GM12865 (cell line): ENCODE measurements around the gene CNTF.

Experiments used
- DNase-seq: peaks from one replicate; pipeline ENCODE4 v3.0.0; 2010; ENCODE audit warnings: low read depth
- H3K4me3 ChIP-seq: 2 replicates; pipeline ENCODE4 v1.5.1; 2011; ENCODE audit warnings: mild to moderate bottlenecking, low read depth, low read length, control low read depth
- TF ChIP-seq, protein P1 (sequence below): IDR thresholded peaks from 2 replicates; pipeline ENCODE4 v1.5.1; 2011; ENCODE audit warnings: low read length, control low read depth, low read depth, inconsistent platforms; ENCODE audit not compliant: insufficient read depth; ENCODE audit errors: missing control alignments

Gene CNTF

DNA sequence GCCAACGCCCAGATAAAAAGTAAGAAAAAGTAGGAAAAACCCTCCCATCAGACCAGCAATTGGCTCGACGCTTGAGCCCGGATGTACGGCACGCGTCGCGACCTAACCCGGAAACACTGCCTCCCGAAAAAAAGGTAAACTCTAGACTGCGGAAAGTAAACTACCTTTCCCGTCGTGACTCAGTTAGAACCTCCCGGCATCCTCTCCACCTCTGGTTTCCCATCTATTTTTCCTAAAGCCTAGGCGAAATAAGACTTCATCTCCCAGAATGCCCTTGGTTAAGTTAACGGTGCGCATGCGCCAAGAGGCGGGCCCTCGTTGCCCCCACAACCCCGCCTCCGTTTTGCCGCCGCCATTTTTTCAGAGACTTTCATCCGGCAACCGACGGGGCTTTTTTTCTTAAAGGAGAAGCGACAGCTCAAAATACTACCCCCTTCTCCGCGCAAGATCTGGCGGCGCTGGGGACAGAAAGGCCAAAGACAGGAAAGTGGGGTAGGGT lies 44.3 kb upstream of the CNTF start:
- DNase-seq = peak; percentile 98

DNA sequence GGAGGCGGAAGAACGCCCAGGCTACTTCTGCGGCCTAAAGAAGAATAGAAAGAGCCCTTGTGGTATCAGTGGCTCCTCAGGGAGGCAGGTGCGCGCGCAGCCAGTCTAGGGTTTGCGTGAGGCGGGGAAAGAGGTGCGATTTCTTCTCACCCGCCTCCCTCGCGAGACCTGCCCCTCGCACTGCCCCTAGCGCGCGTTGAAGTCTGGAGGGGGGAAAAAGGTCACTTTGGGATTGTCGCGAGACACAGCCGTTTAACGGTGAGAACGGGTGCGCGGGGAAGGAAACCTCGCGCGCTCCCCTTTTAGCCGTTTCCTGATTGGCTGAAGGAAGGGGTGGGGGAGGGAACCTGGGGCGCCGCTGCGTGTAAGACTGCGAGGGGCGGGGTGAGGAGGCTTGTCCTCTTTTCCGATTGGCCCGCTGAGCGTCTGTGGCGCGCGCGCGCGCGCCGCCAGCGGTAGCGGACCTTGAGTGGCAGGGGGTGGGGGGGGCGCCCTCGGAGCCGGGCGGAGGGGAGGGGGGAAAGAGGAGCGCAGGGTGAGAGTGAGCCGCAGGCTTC lies 43.8 kb upstream of the CNTF start, which contains the start of gene ZFP91:
Gene ZFP91, plus strand, starts transcription at position 429 of the 557 bp plus-strand sequence. CDS start 219 bp downstream, outside the sequence.
- TF ChIP-seq, protein P1, sequence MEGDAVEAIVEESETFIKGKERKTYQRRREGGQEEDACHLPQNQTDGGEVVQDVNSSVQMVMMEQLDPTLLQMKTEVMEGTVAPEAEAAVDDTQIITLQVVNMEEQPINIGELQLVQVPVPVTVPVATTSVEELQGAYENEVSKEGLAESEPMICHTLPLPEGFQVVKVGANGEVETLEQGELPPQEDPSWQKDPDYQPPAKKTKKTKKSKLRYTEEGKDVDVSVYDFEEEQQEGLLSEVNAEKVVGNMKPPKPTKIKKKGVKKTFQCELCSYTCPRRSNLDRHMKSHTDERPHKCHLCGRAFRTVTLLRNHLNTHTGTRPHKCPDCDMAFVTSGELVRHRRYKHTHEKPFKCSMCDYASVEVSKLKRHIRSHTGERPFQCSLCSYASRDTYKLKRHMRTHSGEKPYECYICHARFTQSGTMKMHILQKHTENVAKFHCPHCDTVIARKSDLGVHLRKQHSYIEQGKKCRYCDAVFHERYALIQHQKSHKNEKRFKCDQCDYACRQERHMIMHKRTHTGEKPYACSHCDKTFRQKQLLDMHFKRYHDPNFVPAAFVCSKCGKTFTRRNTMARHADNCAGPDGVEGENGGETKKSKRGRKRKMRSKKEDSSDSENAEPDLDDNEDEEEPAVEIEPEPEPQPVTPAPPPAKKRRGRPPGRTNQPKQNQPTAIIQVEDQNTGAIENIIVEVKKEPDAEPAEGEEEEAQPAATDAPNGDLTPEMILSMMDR = no peak
- DNase-seq = peak; percentile 99
- peak within 1 kb of the TSS; percentile 99 for H3K4me3 ChIP-seq

More for the DNA sequence above, 44.3 kb upstream of the CNTF start:
- TF ChIP-seq, protein P1 = no peak
- H3K4me3 ChIP-seq = peak overlapping the region; percentile 99

DNA sequence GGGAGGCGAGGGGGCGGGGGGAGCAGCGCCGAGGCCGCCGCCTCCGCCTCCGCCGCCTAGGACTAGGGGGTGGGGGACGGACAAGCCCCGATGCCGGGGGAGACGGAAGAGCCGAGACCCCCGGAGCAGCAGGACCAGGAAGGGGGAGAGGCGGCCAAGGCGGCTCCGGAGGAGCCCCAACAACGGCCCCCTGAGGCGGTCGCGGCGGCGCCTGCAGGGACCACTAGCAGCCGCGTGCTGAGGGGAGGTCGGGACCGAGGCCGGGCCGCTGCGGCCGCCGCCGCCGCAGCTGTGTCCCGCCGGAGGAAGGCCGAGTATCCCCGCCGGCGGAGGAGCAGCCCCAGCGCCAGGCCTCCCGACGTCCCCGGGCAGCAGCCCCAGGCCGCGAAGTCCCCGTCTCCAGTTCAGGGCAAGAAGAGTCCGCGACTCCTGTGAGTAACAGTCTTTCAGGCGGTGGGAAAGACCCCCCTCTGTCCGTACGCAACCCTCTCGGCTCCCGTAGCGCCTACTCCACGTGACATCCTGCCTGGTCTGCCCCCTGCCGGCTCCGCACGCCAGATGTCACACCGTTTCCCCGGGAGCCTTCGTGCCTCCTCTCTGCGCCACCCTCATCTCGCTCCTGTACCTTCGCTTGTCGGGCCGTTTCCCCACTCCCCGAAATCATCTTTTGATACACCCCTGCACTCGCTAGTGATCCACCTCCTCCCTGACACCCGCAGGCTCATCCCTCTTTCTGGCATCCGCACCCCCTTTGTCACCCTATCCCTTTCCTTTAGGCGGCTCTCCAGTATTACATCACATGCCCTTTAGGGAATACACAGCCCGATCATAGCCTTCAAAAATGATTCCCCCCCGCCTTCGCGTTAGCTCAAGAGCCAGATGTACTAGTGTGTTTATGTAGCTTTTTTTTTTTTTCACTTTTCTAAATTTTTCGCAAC lies 43.0 kb upstream of the CNTF start:
- peak overlapping the region; percentile 93 for H3K4me3 ChIP-seq
- peak; percentile 95 for DNase-seq
- TF ChIP-seq, protein P1 = peak; percentile 90

DNA sequence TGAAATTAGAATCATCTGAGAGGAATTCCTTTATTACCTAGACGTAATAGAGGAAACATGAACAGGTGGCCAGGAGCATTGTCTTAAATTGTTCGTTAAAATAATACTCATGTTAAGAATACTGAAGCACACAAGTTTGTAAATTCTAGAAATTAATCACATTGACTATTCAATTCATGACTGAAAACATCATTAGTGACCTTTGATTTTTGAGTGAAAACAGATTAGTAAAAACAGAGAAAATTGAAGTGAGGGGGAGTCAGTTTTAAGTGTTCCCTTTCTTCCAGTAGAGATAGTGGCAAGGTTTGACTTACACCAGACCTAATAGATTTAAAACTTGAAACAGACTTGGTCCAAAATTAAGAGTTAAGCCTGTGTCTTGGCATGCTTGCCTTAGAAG lies 42.2 kb upstream of the CNTF start:
- peak overlapping the region; percentile 93 for H3K4me3 ChIP-seq
- no peak for DNase-seq
- TF ChIP-seq, protein P1 = no peak

DNA sequence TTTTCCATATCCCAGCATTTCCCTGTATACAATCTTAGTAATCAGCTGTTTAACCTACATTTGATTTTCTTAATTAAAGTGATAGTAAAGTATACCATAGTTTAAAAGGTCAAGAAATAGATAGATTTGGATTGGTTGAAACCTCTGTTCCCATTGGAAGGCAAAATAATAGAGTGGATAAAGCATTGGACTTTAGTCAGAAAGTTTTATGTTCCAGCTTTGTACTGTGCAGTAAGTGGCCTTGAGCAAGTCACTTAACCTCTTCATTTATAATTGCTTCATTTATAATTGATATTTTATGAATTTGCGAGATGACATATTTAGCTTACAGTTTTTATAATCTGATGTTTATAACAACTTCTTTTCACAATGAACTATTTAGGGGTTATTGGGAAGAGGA lies 40.0 kb upstream of the CNTF start:
- H3K4me3 ChIP-seq = peak overlapping the region; percentile 15
- TF ChIP-seq, protein P1 = no peak
- no peak for DNase-seq

DNA sequence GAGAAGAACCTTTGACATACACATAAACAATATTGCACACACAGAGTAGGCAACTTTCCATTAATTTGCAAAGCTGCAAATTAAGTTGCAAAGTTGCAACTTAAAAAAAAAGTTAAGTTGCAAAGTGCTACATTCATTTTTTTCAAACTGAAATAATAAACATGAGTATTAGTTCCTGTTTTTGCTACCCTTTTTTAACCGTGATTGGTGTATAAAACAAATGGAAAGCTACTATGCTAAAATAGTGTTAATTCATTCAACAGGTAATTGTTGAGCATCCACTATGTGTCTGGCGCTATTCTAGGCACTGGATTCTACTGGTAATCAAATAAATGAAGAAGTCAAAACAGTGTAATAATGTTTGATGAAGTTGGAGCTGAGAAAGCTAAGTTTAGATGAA lies 35.5 kb upstream of the CNTF start:
- no peak for DNase-seq
- no peak overlapping the region for H3K4me3 ChIP-seq
- TF ChIP-seq, protein P1 = no peak
